HG02884 (cell line): ENCODE measurements around the gene TMEM89.

Experiments used
- ATAC-seq: cut with Tn5 transposase; IDR thresholded peaks from one replicate; pipeline ENCODE4 v1.9.1; 2021; ENCODE audit warnings: mild to moderate bottlenecking, moderate library complexity; ENCODE audit not compliant: unreplicated experiment

TMEM89 gene

DNA sequence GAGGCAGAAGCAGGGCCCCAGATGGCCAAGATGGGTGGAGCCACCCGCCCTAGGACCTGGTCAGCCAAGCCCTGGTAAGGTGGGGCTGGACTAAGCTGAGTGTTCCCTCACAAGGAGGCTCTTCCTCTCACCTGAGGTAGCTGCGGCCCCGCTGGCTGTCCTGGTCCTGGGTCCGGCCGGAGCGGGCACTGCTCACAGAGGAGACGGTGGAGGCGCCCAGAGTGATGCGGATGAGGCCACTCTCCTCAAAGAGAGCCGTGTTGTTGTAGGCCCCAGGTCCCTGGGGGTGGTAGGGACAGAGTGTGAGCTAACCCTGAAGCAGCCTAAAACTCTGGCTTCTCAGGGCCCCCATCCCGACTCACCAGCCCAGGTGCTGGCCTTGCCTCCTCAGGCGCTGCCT, 21.0 kb upstream of the TMEM89 start:
- ATAC-seq: no peak

DNA sequence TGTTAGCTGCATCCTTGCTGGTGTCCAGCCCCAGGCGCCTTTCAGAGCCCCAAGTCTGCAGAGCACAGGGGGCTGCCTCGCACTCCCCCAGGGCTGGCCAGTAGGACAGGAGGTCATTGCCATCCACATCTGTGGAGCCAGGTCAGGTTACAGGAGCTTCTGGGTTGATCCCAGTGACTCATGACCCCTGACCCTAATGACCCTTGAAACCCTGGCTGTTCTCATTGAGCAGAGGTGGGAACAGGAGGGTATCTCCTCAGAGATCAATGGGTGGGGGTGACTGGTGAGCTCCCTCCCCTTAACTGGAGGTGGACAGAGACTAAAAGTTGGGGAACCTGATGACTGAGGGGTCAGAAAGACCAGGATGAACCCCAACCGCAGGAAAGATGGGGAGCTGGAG, 19.8 kb upstream of the TMEM89 start:
- ATAC-seq: no peak

DNA sequence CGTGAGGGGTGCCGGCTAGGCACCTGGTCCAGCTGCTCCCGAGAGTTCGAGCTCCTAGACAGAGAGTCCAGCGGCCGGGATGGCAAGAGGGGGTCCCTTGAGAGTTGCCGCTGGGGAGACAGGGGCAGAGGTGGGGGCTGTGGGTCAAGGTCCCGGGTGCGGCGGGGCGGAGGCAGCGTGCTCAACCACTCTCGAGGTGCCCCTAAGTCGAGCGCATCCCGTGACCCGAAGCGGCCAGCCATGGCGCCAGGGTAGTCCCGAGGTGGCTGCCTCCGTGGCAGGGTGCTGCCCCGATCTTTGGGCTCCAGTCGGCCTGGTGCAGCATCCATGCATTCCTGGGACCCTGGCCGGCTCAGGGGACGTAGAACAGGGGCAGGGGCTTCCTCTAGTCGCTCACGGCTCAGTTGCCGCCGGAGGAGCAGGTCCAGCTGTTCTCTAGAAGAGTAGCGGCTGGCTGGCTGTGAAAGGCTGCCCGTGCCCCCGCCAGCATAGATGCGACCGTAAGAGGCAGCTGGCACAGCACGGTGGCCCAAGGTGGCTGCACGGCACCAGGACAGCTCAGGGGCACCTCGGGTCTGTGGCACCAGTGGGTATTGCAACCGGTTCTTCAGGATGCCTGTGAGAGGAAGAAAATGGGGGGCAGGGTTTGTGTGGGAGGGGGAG, 18.5 kb upstream of the TMEM89 start:
- no peak for ATAC-seq

DNA sequence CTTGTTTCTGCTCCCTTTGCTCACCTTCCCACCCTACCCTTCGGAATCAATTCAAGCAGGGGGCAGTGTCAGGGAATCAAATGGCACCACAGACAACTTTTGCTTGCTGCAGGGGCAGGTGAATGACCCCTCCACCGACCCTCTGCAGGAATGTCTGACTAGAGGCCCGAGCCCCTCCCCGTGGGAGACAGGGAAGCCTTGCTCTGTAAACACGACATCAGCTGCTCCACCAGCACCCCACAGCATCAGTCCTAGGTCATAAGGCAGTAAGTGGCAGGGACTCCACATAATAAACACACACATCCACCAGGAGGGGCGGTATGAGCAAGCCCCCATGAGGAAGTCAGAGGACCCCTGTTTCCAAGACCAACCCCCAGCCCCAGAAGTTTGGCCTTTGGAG, 15.7 kb upstream of the TMEM89 start:
- no peak for ATAC-seq

DNA sequence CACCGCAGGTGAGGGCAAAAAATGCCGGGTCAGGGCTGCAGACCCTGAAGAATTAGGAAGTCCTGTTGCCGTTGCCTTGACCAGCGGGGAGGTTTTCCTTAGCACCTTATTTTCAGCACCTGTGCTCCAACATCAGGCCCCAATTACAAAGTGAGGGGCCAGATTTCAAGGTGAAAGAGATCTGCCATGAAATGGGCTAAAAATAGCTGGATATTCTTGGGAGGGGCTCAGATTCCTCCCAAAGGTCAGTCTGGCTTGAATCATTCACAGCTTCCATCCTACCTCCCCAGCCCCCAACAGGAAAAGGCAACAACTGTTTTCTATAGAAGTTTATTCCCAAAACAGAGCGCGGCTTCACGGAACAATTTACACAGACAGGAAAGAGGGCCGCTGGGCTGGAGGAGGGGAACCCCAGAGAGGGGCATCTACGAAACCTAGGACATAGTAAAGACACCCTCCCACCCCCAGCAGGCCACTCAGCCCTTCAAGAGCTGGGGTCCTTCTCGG, 14.6 kb upstream of the TMEM89 start:
- no peak for ATAC-seq

DNA sequence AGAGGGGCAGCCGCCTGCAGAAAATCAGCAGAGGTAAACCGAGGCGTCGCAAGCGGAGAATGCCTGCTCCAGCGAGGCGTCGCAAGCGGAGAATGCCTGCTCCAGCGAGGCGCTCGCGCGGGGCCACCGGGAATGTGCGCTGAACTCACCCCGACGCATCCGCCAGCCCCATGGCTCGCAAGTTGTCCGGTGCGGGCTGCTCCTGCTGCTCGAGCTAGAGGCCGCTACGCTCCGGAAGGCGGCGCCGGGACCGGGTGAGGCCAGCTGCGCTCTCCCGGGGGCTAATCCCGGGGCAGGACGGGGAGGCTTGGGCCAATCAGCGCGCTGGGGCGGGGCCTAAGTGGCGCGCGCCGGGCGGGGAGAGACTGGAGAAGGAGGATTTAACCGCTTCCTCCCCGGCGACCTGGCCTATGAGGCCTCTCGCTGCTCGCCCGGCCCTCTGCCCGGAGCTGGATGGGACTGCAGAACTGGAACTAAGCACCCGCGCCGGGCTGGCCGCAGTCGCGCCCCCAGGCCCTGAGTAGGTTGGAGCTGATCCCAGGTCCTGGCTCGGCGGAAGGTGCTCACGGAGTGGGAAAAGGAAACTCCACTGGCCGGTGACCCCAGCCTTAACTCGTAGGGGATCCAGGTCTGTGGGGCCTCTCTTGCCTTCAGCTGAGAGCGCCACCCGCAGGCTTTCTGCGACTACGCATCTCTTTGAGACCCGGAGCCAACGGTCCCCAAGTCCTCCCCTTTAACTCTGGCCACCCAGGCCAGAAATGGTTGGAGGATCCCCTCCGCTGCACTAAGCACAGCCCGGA, 13.9 kb upstream of the TMEM89 start, which contains the start of gene SLC26A6:
Gene SLC26A6 (minus strand): TSS at position 240 of the 800 bp plus-strand sequence. CDS start 68 bp downstream, at position 172.
- ATAC-seq: peak; percentile 85

DNA sequence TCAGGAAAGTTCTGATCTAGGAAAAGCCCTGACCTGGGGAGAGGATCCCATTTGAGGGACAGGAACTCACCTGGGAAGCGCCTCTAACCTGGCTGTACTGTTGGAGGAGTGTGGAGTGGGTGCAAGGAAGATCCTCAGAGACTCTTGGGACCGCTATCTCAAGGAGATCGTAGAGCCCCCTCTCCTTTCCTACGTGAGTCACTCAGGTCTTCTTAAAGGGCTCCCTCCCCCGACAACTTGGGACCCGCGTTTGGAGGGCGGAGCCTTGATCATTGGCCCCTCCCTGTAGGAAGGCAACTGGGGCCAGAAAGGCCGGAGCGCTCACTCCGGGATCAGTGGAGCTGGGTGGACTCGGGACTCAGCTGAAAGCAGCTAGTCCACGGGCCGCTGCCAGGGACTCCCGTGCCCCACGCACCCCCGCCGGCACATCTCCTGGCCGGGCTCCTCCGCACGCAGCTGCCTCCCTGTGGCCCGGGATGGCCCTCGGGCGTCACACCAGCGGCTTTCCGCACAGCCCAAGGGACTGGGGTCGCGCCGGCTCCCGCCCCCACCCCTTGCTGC, 13.2 kb upstream of the TMEM89 start:
- peak; percentile 19 for ATAC-seq

DNA sequence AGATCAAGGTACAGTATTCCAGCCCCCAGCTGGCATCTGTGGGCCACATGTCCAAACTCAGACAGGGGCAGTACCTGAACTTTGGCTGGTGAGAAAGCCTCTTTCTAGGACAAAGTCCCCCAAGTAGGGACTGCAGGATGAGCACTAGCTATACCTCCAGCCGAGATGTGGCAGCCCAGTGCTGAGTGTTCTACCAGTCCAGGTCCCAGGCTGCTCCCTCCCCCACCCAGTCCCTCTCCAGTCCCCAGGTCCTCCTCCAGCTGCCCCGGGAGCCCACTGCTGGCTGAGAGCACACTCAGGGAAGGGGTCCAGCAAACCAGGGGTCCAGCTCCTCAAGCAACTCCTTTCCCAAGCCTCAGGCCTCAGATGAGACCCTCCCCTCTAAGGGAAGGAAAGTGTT, 12.2 kb upstream of the TMEM89 start:
- ATAC-seq: no peak

DNA sequence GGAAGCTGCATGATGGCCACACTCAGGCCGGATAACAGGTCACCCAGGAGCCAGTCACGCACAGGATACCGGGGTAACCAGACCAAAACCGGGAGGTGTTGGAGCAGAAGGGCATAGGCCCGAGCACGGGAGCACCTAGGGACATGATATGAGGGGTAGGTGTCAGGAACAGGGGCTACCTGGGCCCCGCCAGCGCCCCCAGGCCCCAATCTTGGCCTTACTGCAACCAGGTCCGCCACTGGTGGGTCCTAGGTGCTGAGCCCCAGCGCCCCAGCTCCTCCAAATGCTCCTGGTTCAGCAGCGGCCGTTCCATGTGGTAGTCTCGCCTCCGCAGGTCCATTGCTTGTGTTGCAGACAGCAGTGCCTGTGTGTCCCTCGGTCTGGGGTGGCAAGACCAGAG, 11.7 kb upstream of the TMEM89 start:
- ATAC-seq: no peak

DNA sequence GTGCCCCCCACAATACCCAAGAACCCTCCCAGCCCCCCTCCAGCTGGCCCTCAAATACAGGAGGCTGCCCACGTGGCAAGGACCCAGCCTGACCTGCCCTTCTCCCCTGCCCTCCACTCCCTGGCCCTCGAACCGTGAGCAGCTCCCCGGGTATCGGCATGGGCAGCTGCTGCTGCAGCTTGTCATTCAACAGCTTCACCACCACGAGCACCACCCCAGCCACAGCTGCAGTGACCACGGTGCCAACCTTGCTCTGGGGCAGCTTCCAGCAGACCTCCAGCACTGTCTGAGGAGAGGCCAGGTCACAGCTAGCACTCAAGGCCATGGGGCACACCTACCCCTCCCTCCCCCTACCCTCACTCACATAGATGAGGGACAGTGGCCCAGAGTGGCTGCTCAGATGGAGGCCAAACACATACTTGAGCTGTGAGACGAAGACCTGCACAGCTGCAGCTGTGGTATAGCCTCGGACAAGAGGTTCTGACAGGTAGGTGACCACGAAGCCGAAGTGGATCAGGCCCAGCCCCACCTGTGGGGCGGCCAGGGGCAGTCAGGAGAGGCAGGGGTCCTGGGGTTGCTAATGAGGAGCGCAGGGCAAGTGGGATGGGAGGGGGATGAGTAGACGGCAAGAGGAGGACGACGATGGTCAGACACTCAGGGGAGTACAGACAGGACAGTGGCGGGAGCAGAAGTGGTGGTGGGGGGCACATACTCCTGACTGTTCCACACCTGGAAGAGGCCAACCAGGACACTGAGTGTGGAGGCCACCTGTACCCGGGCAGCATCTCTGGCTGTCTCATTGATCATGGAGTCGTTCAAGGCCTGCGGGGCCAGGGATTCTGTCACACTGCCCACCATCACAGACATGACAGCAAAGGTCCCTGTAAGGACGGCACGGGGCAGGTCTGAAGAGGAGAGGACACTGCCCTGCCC, 10.2 kb upstream of the TMEM89 start:
- no peak for ATAC-seq

DNA sequence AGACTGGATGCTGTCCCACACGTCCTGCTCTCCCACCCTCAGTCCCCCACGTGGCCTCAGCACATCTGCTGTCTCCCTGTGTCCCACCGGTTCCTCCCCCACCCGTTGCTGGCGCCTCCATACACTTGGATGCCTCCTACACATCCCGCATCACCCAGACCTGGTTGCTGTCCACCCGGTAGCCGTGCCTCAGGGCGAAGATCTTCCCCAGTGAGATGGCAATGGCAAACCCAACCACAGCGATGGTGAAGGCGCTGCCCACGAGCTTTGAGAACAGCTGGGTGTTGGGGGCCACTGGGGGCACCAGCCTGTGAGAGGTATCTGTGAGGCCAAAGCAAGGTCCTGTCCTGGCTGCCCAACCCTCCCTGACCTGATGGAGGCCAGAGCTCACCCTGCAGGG, 9.3 kb upstream of the TMEM89 start:
- no peak for ATAC-seq

DNA sequence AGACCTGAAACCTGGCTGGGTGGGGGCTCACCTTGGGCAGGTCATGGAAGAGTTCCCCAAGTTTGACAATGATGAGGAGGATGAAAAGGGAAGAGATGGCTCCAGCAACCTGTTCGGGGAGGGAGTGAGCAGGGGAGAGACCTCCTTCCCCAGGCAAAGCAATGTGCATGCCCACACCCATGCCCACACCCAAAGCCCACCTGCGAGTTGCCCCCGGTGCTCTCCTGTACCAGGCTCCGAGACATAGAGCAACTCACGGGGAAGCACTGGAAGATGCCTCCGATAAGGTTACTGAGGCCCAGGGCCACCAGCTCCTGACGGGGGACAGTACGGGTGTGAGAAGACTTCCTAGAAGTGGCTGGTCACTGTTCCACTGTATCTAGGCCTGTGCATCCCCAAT, 8.8 kb upstream of the TMEM89 start:
- no peak for ATAC-seq

DNA sequence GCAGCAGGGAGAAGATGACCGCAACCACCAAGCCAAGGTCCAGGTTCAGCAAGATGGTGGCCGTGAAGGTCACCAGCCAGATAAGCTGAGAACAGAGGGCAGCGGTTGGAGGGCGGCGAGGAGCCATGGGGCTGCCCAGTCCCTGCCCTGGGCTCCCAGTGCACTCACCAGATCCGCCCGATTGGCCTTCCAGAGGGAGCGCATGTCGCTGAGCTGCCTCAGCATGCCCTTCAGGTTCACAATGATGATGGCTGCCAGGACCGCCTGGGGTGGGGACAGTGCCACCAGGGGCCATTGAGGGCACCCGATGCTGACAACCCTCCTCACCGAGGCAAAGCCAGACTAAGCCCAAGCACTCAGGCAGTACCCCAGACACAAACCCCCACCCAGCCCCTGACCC, 8.3 kb upstream of the TMEM89 start:
- no peak for ATAC-seq

DNA sequence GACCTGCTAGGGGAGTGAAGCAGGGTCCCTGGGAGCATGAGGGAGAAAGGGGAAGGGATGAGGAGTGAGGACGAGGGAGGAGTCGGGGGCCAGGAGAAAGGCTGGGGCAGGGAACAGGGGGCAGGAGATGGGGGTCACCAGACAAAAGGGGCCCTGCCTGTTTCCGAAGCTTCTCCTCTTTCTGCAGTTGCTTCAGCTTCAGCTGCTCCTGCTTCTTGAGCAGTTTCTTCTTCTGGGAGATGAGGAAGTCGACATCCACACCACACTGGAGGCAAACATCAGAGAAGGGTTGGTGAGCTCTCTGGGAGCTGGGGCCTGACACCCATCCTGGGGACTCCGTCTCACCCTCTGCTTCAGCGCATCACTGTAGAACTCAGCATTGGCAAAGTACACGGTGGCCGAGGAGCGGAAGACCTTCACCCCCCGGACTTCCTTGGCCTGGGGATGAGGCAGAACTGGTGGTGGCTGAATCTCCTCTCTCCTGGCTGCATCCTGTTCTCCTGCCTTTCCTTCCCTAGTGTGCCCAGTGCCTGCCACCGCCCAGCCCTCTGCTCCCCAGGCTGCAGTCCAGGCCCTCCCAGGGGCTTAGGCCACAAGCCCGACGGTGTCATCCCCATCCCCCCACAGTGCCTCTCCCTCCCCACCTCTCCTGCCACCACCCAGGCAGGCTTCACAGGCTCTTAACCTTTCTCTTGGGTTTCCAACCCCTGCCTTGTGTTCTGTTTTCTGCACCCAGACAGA, 6.9 kb upstream of the TMEM89 start:
- ATAC-seq: no peak

DNA sequence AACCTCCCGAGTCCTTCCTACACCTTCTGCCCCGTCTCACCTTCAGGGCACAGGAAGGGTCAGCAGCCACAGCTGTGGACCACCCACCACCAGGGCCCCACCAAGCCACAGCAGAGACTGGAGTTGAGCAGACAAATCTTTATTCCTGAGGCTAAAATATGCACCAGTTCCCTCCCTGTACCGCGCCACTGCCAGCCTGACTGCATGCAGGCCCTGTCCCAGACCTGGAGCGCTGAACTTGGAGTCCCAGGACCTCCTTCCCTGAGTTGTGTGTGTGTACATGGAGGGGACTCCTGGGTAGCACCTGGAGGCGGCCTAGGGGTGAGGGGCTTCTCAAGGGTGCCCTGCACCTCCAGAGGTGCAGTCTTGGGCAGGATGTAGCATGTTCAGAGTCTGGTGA, 4.0 kb upstream of the TMEM89 start:
- ATAC-seq: no peak

DNA sequence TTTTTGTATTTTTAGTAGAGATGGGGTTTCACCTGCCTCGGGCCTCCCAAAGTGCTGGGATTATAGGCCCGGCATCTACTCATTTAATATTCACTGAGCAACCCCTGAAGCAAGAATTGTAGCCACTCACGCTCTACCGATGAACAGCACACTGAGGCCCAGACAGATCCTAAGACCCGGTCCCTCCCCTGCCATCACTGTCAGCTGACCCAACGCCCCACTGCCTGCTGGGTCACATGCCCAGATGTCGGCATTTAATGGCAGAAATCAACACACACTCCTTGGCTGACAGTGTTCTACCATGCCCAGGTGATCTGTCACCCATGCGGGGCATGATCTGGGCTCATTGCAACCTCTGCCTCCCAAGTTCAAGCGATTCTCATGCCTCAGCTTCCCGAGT, 3.2 kb upstream of the TMEM89 start:
- no peak for ATAC-seq

DNA sequence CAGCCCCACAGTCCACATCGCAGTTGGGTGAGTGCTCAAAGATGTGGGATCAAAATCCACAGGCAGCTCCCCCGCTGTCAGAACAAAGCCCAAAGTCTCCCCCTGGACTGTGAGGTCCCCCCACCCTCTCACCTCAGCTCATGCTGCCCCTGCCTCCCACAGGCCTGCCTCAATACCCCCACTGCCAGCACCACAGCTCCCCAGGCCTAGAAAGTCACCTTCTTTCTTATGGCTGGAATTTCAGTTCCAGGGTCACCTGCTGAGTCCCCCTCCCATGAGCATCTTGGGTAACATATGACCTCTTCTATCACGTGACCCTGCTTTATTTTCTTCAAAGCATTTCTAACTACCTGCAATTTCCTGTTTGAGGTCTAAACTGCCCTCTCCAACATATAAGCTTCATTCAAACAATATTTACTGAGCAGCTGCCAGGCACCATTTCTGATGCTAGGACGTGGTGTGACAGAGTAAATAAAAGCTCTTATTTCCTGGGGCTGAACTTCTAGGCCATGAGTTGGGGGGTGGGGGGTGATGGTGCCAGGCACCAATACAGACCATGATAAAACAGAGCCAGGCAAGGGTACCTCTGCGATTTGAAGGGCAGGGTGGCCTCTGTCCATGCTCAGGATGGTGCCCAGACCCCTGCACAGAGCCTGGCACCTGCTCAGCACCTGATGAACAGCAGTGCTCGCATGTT, 2.4 kb upstream of the TMEM89 start:
- no peak for ATAC-seq

DNA sequence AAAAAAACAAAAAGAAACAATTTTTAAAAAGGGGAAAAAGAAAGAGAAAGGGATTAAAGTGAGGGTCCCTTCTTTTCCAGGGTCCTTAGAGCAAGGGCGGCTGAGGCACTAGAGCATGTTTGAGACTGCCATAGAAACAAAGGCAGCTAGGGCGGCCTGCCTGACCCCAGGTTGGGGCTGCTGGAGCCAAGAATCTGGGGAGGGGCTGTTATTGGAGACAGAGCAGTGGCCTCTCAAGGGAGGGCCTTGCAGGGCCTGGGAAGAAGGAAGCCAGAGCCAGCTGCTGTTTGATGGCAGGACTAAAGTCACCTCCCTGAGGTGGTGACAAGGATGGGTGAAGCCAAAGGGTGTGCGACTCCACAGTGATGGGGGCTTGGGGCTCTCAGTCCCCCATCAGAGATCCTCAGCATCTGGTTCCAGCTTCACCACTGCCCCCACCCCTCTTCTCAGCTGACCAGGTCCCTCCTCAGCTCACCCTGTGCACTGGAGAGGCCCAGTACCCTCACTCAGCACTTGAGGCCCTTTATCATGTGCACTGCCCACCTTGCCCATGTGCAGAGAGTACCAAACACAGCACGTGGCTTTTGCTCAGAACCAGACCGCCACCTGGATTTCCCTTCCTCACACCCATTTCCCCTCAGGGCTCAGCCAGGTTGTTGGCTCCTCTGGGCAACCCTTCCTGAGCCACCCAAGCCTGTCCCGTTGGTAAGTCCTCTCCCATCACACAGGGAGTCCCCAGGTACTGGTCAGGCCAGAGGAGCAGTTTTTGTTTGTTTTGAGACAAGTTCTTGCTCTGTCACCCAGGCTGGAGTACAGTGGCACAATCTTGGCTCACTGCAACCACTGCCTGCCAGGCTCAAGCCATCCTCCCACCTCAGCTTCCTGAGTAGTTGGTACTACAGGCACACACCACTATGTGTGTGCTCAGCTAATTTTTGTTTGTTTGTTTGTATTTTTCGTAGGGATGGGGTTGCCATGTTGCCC, 1.7 kb downstream of the TMEM89 start:
- ATAC-seq: no peak
